HEK293 (cell line): ENCODE results near the gene ZKSCAN4.
A peak's percentile ranks its signal among the peaks of the same experiment; 100 is the strongest.

Source experiments
- BCL11A ChIP-seq: fragments of 450-650 bp; formaldehyde crosslinking; IDR thresholded peaks from 2 replicates; pipeline ENCODE4 v1.5.1; 2016; ENCODE audit warnings: low read depth, missing biosample characterization, missing genetic modification characterization
- GLIS2 ChIP-seq: fragments of 450-650 bp; formaldehyde crosslinking; IDR thresholded peaks from 2 replicates; pipeline ENCODE4 v1.5.1; 2016; ENCODE audit warnings: missing biosample characterization, missing genetic modification characterization
- SP2 ChIP-seq: fragments of 450-650 bp; formaldehyde crosslinking; IDR thresholded peaks from 2 replicates; pipeline ENCODE4 v1.5.1; 2016; ENCODE audit warnings: missing biosample characterization, missing genetic modification characterization
- ZBTB20 ChIP-seq: fragments of 450-650 bp; formaldehyde crosslinking; IDR thresholded peaks from 2 replicates; pipeline ENCODE4 v1.5.1; 2016; ENCODE audit warnings: missing biosample characterization, missing genetic modification characterization
- ZBTB7A ChIP-seq: fragments of 450-650 bp; formaldehyde crosslinking; IDR thresholded peaks from 2 replicates; pipeline ENCODE4 v1.5.1; 2016; ENCODE audit warnings: low read depth, missing biosample characterization, missing genetic modification characterization
- ZFP3 ChIP-seq: fragments of 450-650 bp; formaldehyde crosslinking; IDR thresholded peaks from 2 replicates; pipeline ENCODE4 v1.5.1; 2016; ENCODE audit warnings: low read depth, missing biosample characterization, missing genetic modification characterization
- ZNF112 ChIP-seq: fragments of 450-650 bp; formaldehyde crosslinking; IDR thresholded peaks from 2 replicates; pipeline ENCODE4 v1.5.0; 2017; ENCODE audit warnings: missing biosample characterization, missing genetic modification characterization
- ZNF2 ChIP-seq: fragments of 450-650 bp; formaldehyde crosslinking; IDR thresholded peaks from 2 replicates; pipeline ENCODE4 v1.5.1; 2016; ENCODE audit warnings: missing biosample characterization, missing genetic modification characterization
- ZNF202 ChIP-seq: fragments of 450-650 bp; formaldehyde crosslinking; IDR thresholded peaks from 2 replicates; pipeline ENCODE4 v1.5.1; 2016; ENCODE audit warnings: missing biosample characterization, missing genetic modification characterization, borderline replicate concordance
- ZNF23 ChIP-seq: fragments of 450-650 bp; formaldehyde crosslinking; IDR thresholded peaks from 2 replicates; pipeline ENCODE4 v1.5.1; 2016; ENCODE audit warnings: missing biosample characterization, missing genetic modification characterization, borderline replicate concordance
- ZNF248 ChIP-seq: fragments of 450-650 bp; formaldehyde crosslinking; IDR thresholded peaks from 2 replicates; pipeline ENCODE4 v1.5.1; 2017; ENCODE audit warnings: missing biosample characterization, missing genetic modification characterization
- ZNF266 ChIP-seq: fragments of 450-650 bp; formaldehyde crosslinking; IDR thresholded peaks from 2 replicates; pipeline ENCODE4 v1.5.1; 2016; ENCODE audit warnings: missing biosample characterization, missing genetic modification characterization, low read depth
- ZNF324 ChIP-seq: fragments of 450-650 bp; formaldehyde crosslinking; IDR thresholded peaks from 2 replicates; pipeline ENCODE4 v1.5.1; 2016; ENCODE audit warnings: missing biosample characterization, missing genetic modification characterization
- ZNF335 ChIP-seq: fragments of 450-650 bp; formaldehyde crosslinking; conservative IDR thresholded peaks from 2 replicates; pipeline ENCODE4 v1.5.1; 2016; ENCODE audit warnings: missing biosample characterization, missing genetic modification characterization
- ZNF394 ChIP-seq: fragments of 450-650 bp; formaldehyde crosslinking; IDR thresholded peaks from 2 replicates; pipeline ENCODE4 v1.5.1; 2016; ENCODE audit warnings: missing biosample characterization, missing genetic modification characterization, mild to moderate bottlenecking, moderate library complexity, borderline replicate concordance
- ZNF510 ChIP-seq: fragments of 450-650 bp; formaldehyde crosslinking; IDR thresholded peaks from 2 replicates; pipeline ENCODE4 v1.5.1; 2018; ENCODE audit warnings: mild to moderate bottlenecking, missing genetic modification characterization, missing biosample characterization; ENCODE audit not compliant: insufficient replicate concordance
- ZNF518A ChIP-seq: fragments of 450-650 bp; formaldehyde crosslinking; conservative IDR thresholded peaks from 2 replicates; pipeline ENCODE4 v1.5.1; 2016; ENCODE audit warnings: low read depth, missing biosample characterization, missing genetic modification characterization
- ZNF600 ChIP-seq: fragments of 450-650 bp; formaldehyde crosslinking; IDR thresholded peaks from 2 replicates; pipeline ENCODE4 v1.5.1; 2016; ENCODE audit warnings: missing biosample characterization, missing genetic modification characterization
- ZNF610 ChIP-seq: fragments of 450-650 bp; formaldehyde crosslinking; IDR thresholded peaks from 2 replicates; pipeline ENCODE4 v1.5.1; 2016; ENCODE audit warnings: missing biosample characterization, missing genetic modification characterization, borderline replicate concordance
- ZNF660 ChIP-seq: fragments of 450-650 bp; IDR thresholded peaks from 2 replicates; pipeline ENCODE4 v1.5.1; 2018; ENCODE audit warnings: missing biosample characterization, mild to moderate bottlenecking, missing genetic modification characterization
- ZNF692 ChIP-seq: fragments of 450-650 bp; formaldehyde crosslinking; IDR thresholded peaks from 2 replicates; pipeline ENCODE4 v1.5.1; 2016; ENCODE audit warnings: missing biosample characterization, missing genetic modification characterization
- ZNF792 ChIP-seq: fragments of 450-650 bp; formaldehyde crosslinking; IDR thresholded peaks from 2 replicates; pipeline ENCODE4 v1.5.1; 2016; ENCODE audit warnings: missing biosample characterization, missing genetic modification characterization
- ZSCAN23 ChIP-seq: fragments of 450-650 bp; formaldehyde crosslinking; IDR thresholded peaks from 2 replicates; pipeline ENCODE4 v1.5.1; 2016; ENCODE audit warnings: missing biosample characterization, missing genetic modification characterization
- ZSCAN30 ChIP-seq: fragments of 450-650 bp; IDR thresholded peaks from 2 replicates; pipeline ENCODE4 v1.5.1; 2018; ENCODE audit warnings: missing biosample characterization, mild to moderate bottlenecking, missing genetic modification characterization, moderate library complexity
- ZXDB ChIP-seq: fragments of 450-650 bp; formaldehyde crosslinking; IDR thresholded peaks from 2 replicates; pipeline ENCODE4 v1.5.1; 2016; ENCODE audit warnings: missing biosample characterization, missing genetic modification characterization
- TF ChIP-seq, protein P1 (sequence below): fragments of 450-650 bp; formaldehyde crosslinking; IDR thresholded peaks from 2 replicates; pipeline ENCODE4 v1.5.1; 2017; ENCODE audit warnings: missing biosample characterization, mild to moderate bottlenecking, missing genetic modification characterization, moderate library complexity
- TF ChIP-seq, protein P2 (sequence below): fragments of 450-650 bp; formaldehyde crosslinking; IDR thresholded peaks from 2 replicates; pipeline ENCODE4 v1.5.1; 2016; ENCODE audit warnings: missing biosample characterization, missing genetic modification characterization
- TF ChIP-seq, protein P3 (sequence below): fragments of 450-650 bp; formaldehyde crosslinking; IDR thresholded peaks from 2 replicates; pipeline ENCODE4 v1.5.1; 2017; ENCODE audit warnings: missing biosample characterization, missing genetic modification characterization

Gene ZKSCAN4

DNA sequence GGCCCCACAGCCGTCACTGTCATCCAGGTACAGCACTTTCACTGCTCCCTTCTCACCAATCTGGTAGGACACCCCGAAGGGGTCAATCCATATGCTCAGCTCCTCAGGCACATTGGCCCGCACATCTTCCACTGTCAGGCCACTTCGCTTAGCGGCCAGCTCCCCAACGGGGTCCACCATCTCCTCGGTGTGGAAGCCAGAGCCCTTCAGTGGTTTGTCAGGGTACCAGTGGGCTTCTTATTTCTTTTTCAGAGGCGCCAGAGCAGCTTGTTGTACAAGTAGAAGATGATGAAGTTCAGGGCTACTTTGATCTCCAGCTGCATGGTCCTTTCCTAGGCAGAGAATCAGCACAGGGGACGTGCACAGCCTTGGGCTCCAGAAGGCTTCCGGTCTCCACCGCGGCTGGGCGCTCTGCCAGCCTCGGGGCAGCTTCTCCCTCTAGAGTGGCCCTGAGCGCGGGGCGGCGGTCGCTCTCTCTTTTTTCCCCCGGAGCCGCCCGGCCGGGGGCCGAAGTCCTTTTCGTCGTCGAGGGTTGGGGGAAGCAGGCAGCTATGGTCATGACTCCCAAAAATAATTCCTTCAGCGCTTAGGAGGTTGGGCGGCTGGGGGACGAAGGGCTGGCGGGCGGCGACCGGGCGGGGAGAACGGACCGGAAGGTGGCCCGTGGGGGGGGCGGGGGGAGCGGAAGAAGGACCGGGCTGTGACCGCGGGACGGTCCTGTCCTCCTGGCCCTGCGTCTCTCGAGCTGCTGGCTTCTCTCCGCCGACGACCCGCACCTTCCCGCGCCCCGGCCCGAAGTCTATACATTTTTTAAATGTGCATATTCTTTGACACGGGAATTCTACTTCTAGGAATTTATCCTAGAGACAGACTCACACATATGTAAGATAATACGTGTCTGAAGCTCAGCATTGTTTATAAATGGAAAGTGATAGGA, 33.5 kb downstream of the ZKSCAN4 start (continued):
- TF ChIP-seq, protein P1, sequence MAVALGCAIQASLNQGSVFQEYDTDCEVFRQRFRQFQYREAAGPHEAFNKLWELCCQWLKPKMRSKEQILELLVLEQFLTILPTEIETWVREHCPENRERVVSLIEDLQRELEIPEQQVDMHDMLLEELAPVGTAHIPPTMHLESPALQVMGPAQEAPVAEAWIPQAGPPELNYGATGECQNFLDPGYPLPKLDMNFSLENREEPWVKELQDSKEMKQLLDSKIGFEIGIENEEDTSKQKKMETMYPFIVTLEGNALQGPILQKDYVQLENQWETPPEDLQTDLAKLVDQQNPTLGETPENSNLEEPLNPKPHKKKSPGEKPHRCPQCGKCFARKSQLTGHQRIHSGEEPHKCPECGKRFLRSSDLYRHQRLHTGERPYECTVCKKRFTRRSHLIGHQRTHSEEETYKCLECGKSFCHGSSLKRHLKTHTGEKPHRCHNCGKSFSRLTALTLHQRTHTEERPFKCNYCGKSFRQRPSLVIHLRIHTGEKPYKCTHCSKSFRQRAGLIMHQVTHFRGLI (tag by site-specific recombination), result peak; percentile 77
- TF ChIP-seq ZSCAN30 (tag by site-specific recombination), result peak; percentile 41; the same call in 1 of the 2 replicates
- no peak for TF ChIP-seq ZFP3
- TF ChIP-seq ZNF2 (tag by site-specific recombination), result peak; percentile 87; the same call in 1 of the 2 replicates
- no peak for TF ChIP-seq ZBTB7A (tag by site-specific recombination)
- TF ChIP-seq ZNF600 (tag by site-specific recombination), result 0 out of 2 replicates have a peak, but pooled peaks have one; percentile 41
- TF ChIP-seq ZNF23 (tag by site-specific recombination), result no peak
- no peak for TF ChIP-seq ZNF792 (tag by site-specific recombination)
- TF ChIP-seq ZNF266 (tag by site-specific recombination), result no peak
- peak; percentile 29; the same call in 1 of the 2 replicates for TF ChIP-seq GLIS2 (tag by site-specific recombination)
- TF ChIP-seq ZNF518A (tag by site-specific recombination), result peak; percentile 71
- TF ChIP-seq ZSCAN23 (tag by site-specific recombination), result no peak
- no peak for TF ChIP-seq ZNF202 (tag by site-specific recombination)
- TF ChIP-seq ZNF248 (tag by site-specific recombination), result no peak
- no peak for TF ChIP-seq ZNF510 (tag by site-specific recombination)
- no peak for TF ChIP-seq ZNF610 (tag by site-specific recombination)
- TF ChIP-seq, protein P2, sequence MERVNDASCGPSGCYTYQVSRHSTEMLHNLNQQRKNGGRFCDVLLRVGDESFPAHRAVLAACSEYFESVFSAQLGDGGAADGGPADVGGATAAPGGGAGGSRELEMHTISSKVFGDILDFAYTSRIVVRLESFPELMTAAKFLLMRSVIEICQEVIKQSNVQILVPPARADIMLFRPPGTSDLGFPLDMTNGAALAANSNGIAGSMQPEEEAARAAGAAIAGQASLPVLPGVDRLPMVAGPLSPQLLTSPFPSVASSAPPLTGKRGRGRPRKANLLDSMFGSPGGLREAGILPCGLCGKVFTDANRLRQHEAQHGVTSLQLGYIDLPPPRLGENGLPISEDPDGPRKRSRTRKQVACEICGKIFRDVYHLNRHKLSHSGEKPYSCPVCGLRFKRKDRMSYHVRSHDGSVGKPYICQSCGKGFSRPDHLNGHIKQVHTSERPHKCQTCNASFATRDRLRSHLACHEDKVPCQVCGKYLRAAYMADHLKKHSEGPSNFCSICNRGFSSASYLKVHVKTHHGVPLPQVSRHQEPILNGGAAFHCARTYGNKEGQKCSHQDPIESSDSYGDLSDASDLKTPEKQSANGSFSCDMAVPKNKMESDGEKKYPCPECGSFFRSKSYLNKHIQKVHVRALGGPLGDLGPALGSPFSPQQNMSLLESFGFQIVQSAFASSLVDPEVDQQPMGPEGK (tag by site-specific recombination), result peak; percentile 77
- TF ChIP-seq ZBTB20, result peak; percentile 9; the same call in 1 of the 2 replicates
- TF ChIP-seq ZNF335 (tag by site-specific recombination), result peak; percentile 1
- peak; percentile 97 for TF ChIP-seq ZNF394 (tag by site-specific recombination)
- TF ChIP-seq BCL11A (tag by site-specific recombination), result no peak
- peak; percentile 42 for TF ChIP-seq SP2 (tag by site-specific recombination)
- peak; percentile 50; the same call in 1 of the 2 replicates for TF ChIP-seq ZNF692 (tag by site-specific recombination)
- TF ChIP-seq ZNF324 (tag by site-specific recombination), result no peak
- TF ChIP-seq ZNF112 (tag by site-specific recombination), result no peak
- peak; percentile 56; the same call in 1 of the 2 replicates for TF ChIP-seq ZXDB (tag by site-specific recombination)
- TF ChIP-seq ZNF660 (tag by site-specific recombination), result 0 out of 2 replicates have a peak, but pooled peaks have one; percentile 45
- TF ChIP-seq, protein P3, sequence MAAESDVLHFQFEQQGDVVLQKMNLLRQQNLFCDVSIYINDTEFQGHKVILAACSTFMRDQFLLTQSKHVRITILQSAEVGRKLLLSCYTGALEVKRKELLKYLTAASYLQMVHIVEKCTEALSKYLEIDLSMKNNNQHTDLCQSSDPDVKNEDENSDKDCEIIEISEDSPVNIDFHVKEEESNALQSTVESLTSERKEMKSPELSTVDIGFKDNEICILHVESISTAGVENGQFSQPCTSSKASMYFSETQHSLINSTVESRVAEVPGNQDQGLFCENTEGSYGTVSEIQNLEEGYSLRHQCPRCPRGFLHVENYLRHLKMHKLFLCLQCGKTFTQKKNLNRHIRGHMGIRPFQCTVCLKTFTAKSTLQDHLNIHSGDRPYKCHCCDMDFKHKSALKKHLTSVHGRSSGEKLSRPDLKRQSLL (tag by site-specific recombination), result peak; percentile 67
